ENCODE measurements around the gene TET3. TPM values are rescaled to one million over a fixed set of nuclear protein-coding genes. Genes with fewer than 3 reads are reported as not detected.

TET3 gene
- total RNA-seq, 1 experiment from 2014 or later = 9.9 TPM

DNA sequence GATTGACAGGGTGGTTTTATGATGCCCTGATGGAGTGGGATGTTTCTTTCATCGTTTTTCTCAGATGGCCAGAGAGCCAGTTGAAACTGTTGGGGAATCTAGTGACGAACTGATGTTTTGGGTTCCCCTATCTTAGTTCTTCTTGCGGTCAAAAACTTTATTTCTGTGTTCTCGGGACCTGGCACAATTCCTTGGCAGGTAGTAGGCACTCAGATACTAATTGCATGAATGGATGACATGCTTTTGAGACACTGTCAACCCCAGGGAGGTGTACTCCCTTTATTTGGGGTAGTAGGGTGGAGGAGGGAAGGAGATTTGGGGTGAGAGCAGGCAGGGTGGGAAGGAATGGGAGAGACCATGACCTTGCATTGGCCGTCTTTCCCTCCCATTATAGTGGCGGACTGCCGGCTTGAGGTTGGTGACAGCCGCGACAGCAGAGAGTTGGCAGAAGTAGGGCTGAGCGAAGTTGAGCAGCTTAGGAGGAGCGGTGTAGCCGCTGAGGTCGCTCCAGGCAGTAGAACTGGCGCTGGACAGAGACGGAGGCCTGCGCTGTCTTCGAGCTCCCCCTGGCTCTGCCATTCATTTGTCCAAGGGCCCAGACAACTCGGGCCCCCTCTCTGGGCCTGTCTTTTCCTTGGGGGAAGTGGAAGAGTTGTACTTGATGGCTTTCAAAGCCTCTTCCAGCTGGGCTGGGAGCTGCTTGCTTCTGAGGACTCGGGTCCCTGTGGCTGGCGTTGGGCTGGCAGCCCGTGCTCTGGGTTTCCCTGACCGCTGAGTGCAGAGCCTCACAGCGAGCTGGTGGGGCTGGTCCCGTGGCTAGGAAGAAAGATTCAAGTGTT lies 2.6 kb downstream of the TET3 start:
- no peak for DNase-seq (ENCODE audit: low spot score)

DNA sequence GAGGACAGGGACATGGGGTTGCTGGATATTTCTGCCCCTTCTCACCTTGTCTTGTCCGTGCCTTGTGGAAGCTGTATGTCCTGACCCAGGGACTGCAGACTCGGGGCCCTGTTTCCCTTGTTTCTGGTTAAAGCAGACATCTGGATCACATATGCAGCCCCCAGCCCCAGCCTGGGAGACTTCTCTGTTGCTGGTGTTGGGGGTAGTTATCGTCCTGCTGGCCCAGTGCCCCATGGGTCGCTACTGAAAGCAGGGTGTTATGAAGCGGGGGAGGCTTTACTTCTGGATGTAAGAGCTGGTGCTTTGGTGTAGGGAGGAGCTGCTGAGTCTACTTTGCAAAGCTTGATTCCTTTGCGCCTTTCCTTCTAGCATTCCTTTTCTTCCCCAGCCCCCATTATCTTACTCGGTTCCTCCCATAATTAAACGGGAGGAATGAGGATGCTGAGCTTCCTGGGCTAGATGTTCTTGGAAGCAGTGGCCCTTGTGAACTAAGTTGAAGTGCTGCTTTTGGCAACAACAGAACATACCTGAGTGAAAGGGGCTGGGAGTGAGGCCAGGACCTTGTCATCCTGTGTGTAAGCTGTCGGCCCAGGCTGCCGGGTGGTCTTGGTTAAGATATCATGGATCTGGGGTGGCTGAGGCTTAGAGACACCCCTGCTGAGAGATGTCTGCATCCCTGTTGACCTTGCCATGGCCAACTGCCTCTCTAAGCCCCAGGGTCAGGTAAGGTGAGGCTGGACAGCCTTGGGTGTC lies 3.4 kb downstream of the TET3 start:
- no peak for DNase-seq (ENCODE audit: low spot score)

DNA sequence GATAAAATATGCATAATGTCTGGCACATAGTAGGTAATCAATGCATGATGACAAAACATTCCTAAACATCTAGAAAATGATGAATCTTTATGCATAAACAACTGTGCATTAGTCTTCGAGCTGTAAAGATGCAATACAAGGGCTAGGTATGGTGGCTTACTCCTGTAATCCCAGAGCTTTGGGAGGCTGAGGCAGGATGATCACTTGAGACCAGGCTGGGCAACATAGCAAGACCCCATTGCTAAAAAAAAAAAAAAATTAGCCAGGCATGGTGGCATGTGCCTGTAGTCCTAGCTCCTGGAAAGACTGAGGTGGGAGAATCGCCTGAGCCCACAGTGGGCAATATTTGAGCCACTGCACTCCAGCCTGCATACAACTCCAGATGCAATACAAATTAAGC lies 5.3 kb downstream of the TET3 start:
- no peak for DNase-seq (ENCODE audit: low spot score)

DNA sequence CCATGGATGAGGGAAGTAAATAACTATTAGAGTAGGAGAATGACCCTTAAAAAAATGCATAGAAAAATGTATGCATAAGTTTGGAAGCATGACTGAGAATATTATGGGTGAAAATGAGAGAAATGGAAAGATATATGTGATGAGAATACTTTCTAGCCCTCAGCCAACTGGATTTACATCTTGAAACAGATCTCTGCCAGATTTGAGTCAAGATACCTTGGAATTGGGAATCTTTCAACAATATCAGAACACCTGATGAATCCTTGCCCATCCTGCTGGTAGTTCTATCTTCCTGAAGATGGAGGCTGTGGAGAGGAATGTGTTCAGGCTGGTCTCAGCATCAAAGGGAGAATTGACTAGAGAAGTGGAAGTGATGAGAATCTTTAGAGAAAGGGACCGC lies 5.8 kb downstream of the TET3 start:
- no peak for DNase-seq (ENCODE audit: low spot score)

DNA sequence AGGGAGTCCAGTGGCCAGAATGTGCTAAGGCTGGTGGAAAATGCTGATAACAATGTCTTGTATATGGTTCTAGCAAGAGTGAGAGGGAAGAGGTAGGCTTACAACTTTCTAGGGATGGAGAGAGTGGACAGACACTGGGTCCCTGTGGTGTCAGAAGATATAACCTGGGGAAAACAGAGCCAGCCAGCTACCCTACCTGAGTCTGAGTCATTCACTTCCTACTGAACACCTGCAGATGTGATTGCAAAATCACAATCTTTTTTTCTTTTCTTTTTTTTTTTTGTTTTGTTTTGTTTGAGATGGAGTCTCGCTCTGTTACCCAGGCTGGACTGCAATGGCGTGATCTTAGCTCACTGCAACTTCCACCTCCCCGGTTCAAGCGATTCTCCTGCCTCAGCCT lies 7.3 kb downstream of the TET3 start:
- no peak for DNase-seq (ENCODE audit: low spot score)

DNA sequence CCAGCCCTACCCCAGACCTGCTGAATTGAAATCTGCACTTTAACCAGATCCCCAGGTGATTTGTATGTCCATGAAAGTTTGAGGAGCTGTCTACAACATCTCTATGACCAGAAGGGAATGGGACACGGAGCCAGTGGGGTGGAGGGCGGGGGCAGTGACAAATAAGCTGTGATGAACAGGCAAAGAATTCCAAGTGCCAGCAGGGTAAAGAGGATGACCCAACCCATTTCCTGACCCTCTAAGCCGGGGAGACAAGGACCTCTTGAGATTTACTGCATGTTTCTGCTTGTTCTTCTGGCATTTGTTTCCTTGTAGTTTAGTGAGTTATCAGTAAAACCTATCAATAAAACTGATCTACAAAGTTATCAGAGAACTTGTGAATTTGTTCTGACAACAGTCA lies 8.7 kb downstream of the TET3 start:
- peak; percentile 58 for DNase-seq (ENCODE audit: low spot score)

DNA sequence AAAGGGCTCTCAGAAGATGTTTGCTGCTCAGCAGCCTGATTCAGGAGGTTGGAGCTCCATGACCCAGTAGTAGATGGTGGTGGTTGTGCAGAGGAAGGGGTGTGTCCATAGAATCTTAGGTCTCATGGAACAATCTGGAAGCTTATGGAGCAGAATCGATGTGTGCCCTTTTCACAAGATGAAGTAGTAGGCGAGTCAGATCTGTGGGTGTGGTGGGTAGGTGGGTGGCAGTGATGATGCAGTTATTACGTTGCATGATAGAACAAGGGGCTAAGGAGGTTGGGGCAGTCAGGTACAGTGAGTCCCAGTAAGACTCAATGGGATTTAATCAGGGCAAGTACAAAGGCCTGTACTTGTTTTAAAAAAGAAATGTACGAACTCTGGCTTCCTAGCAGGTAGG lies 9.1 kb downstream of the TET3 start:
- DNase-seq (ENCODE audit: low spot score) = no peak

DNA sequence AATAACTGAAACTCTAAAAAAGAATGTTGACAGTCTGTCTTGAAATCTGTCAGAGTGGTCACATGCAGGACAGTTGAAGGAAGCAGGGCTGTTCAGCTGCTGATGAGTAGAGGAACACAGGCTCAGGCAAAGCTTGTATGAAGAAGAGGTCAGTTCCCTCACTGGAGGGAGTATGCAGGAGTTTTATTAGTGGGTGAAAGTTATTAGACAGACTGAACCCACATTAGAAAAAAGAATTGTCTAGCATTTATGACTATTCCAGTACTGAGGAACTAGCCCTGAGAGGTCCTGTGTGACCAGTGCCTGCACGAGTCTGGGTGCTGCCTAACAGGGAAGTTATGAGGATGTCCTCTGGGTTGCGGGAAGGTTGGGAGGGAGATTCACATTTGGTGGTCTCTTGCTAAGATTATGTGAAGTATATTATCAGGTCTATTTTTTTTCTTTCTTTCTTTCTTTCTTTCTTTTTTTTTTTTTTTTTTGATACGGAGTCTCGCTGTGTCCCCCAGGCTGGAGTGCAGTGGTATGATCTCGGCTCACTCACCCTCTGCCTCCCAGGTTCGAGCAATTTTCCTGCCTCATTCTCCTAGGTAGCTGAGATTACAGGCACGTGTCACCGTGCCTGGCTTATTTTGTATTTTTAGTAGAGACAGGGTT lies 9.6 kb downstream of the TET3 start:
- DNase-seq (ENCODE audit: low spot score) = no peak

DNA sequence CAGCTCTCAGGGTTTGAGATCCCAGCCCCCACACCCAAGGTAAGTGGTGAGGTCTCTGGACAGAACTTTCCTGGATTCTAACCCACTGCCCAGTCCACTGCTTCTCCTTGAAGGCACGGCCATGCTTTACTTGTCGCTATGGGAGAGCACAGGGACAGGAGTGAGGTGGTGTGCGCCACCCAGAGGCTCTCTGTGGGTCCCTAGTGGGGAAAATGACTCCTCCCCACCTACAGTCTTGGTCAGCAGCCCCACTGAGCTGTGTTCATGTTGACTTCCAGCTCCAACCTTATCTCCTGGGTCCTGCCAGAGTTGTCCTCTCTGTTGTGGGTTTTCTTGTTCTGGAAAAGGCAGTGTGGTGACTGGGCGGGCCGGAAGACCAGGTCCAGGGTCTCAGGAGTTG lies 11.1 kb downstream of the TET3 start:
- DNase-seq (ENCODE audit: low spot score) = no peak

DNA sequence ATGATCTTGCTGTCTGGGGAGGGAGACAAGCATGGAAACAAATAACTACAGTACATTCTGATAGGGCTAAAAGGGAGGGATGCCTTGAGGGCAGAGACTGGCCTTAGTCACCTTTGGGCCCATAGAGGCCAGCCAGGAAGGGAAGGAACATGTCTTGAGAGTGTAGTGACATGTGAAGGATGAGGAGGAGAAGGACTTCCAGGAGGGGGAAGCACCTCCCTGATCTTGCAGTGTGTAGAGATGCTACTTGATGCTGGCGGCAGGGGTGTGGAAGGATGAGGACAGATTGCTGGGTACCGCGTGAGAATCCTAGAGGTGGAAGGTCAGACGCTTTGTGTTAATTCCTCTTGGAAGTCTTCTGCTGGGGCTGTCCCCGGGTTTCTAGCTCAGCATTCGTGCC lies 13.1 kb downstream of the TET3 start:
- no peak for DNase-seq (ENCODE audit: low spot score)

DNA sequence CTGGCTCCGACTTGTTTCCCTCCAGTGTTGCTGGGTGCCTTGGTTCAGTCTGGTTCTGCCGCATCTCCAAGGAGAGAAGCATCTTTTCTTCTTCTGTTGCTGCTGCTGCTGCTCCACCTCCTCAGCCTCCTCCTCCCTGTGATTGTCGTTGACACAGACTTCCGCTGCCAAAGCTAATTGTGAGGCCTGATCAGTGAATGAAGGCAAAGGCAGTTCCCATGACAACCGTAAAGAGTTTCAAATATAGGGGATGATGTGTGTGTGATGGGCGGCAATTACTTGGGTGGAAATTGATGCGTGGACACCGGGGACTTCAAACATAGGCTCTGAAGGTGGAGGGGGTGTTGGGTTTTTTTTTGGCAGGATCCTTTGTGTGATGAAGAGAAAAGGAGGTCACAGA lies 13.7 kb downstream of the TET3 start:
- no peak for DNase-seq (ENCODE audit: low spot score)

DNA sequence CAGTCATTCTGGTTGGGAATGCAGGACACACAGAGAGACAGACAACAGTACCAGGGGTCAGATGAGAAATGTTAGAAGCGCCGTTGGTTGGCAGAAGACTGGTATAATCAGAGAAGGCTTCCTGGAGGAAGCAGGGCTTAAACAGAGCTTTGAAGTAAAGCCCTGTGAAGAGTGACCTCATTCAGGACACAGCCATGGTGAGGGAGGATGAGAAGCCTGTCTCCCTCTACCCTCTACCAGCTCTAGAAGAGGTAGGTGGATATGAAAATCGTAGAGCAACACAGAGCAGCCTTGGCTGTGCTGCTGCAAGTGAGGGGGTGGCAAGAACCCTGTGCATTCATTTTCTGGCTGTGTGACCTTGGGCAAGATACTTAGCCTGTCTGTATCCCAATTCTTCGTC lies 14.2 kb downstream of the TET3 start:
- DNase-seq (ENCODE audit: low spot score) = no peak

DNA sequence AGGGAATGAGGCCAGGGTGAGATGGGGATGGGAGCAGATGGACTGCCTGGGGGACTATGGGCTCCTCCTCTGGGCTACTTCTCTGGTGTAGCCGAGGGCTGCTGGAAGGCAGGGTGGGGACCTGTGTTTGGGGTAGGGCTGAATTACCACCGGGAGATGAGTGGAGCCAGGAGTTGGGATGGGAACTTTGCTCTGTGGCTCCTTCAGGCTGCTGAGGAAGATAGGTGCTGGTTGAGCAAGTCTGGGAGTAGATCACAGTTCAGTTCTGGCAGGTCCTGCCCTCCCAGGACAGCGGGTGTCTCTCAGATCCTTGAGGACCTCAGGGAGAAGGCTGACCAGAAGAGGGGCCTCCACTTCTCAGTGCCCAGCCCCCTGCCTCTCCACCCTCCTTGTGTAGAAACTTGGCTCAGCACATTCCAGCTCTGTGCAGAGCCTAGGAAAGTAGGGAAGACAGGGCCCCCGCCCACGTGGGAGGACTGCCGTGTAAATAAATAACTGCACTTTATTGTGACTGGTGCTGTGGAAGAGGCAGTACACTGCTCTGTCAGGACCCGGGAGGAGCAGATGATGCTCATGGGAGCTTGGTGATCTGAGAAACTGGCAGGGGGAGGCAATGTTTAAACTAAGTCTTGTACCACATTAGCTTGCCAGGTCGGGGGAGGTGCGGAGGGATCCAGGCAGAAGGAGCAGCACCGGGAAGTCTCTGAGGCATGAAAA lies 15.3 kb downstream of the TET3 start:
- no peak for DNase-seq (ENCODE audit: low spot score)

DNA sequence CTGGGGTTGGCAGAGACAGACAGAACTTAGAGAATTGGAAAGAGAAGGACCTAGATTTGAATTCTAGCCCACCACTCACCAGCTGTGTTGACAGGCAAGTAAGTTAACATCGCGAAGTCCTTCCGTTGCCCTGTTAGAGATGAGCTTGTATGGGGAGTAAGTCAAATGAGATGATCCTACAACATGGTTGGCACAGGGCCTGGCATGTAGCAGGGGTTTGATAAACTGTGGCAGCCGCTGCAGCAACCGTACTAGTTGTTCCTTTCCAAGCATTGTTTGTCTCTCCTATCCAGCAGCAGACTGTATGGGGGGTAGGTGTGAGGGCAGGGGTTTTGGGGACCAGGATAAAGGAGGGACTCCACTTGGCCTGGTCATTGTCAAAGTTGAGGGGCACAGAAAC lies 16.0 kb downstream of the TET3 start:
- no peak for DNase-seq (ENCODE audit: low spot score)

DNA sequence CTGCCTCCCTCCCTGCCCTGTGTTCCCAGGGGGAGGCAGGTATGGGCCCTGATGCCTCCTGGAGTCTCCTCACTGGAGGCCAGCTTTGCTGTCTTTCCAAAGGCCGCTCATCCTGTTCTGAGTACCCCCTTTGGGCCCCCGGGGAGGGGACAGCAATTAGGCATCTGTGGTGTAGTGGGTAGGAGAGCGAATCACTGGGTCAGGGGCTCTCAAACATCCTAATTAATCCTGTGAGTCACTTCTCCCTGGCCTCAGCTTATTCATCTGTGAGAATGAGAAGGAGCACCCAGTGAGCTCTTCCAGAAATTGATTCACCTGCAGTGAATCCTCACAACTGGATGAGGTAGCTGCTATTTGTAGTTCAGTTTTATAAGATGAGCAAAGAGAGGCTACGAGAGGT lies 16.4 kb downstream of the TET3 start:
- DNase-seq (ENCODE audit: low spot score) = peak; percentile 39

DNA sequence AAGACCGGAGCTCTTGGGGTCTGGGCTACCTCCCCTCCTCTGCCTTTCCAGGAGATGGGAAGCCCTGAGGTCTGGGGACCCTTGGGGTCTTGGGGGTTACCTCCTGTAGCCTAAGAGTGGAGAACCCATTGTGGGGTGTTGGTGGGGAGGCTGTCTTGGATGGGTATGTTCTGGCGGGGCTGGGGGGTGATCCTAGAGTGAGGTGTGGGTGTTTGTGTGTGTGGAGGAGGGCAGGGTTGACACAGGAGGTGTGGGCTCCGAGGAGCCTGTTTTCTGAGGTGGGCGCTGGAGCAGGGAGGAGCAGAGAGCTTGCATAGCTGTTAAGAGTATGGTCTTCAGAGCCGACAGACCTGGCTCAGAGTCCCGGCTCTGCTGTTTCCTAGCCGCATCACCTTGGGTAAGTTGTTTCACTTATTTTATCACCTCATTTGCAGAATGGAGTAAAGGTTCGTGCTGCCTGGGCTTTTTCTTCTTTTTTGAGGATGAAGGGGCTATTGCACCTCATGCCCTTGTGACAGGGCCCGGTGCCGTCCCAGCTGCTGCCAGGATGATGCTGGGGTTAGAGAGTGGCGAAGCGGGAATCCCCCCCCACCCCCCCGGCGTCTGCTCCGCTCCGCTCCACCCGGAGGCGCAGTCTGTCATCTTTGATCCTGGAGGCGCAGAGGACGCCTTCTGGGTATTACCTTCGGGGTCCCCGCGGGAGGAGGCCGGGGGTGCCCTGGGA lies 17.2 kb downstream of the TET3 start:
- DNase-seq (ENCODE audit: low spot score) = no peak

DNA sequence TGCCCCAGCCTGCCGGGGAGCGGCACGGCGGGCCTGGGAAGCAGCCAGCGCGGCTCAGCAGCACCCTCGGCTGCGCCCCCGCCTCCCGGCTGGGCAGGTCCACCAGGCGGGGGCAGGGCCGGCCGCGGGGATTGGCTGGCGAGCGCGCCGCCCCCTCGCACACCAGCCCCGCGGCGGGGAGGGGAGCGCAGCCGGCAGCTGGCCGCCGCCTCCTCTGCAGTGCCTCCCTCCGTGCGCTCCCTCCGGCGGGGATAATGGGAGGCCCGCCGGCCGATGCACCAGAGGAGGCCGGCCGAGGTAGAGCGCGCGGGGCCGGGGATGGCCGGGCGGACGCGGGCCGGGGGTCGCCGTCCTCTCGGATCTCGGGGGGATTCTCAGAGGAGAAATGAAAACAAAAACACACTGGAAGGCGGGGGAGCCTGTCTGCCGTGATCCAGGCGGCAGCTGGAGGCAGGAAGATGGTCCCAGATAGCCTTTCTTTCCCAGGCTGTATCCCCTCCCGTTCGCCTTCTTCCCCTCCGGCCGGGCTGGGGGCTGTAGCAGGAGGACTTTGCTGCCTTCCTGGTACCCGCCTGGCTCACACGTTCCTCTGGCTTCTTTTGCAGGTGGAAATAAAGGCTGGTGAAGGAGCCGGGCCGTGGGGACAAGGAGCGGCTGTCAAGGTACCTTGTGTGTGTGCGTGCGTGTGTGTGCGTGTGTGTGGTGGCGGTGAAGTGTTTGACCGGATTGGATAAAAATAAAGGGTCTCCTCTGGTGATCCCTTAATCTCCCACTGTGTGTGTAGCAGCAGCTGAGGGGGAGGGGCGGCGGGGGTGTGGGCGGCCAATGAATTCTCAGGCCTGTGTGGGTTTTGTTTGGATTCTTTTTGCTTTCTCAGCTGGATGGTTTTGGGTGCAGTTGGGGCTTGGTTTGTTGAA lies 18.1 kb downstream of the TET3 start:
- peak; percentile 61 for DNase-seq (ENCODE audit: low spot score)

DNA sequence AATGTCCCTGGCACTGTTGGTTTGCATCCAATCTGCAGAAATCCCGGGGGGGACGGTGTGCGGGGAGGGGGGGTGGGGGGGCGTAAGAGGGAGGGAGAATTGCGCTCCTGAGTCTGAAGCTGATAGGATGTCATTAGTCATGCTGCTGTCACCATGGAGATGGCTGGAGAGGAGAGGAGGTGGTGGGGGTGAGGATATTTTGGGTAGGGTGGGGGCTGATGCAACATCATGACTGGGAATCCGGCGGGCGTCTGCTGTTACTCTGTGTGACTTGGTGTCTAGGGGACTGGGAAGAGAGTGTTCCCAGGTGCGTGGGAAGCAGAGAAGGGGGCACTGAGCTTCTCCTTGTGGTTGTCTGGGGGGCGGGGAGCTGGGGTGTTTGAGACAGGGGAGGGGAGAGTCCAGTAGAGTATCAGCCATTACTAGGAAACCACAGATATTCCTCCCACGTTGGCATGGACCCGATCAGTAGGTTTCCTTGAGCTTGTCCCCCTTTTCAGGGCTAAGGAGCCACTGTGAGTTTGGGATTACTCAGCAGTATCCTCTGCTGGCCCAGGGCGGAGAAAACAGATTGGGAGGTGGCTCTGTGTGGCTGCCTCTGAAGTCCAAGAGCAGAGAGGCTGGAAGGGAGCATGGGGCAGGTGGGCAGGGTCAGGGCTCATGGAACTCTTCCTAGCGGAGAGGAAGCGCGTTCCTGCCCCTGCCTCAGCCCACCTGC lies 18.9 kb downstream of the TET3 start:
- DNase-seq (ENCODE audit: low spot score) = peak; percentile 74
